Stimulated activated CD4-positive, alpha-beta T cell treated with anti-CD3 and anti-CD28 coated beads, TNF-alpha, amount 100 ng/mL, for 48 hours (primary cell): Measurements from ENCODE around the gene MARCO.
"Not testable (repeated sequence)": the region's sequence is repeated elsewhere in the genome, so short reads cannot be mapped to it uniquely, and the experiment has no call there.

ENCODE experiments used
- DNase-seq, 3 donors: peaks; one replicate each; pipeline ENCODE4 v3.0.0-alpha.2; 2020; ENCODE audit warnings: low read depth in 3 of 3

MARCO gene

DNA sequence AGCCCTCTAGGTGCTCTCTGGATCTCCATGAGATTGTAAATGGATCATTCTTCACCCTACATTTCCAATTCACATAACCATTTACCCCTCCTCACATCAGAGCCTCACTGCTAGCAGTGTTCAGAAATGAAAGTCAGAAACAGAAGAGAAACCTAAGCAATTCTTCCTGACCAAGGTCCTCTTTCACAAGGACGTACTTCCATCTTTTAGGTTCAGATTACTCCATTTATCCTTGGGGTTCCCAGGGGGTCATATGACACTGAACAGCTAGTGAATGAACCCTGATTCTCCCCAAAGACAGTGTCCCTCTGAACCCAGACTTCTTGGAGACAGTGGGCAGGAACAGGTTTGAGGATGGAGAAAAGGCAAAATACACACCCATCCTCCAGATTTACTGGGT lies 12.9 kb upstream of the MARCO start:
- no peak for DNase-seq

DNA sequence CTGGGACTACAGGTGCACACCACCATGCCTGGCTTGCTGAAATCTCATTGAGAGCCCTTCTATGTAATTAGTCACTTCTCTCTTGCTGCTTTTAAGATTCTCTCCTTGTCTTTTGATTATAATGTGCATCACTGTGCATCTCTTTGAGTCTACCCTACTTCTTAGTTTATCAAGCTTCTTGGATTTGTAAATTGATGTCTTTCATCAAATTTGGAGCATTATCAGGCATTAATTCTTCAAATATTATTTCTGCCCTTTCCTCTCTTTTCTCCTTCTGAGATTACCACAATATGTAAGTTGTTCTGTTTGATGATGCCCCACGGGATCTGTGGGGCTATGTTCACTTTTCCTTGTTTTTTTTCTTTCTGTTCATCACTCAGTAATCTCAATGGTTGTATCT lies 9.0 kb upstream of the MARCO start:
- DNase-seq: no peak

DNA sequence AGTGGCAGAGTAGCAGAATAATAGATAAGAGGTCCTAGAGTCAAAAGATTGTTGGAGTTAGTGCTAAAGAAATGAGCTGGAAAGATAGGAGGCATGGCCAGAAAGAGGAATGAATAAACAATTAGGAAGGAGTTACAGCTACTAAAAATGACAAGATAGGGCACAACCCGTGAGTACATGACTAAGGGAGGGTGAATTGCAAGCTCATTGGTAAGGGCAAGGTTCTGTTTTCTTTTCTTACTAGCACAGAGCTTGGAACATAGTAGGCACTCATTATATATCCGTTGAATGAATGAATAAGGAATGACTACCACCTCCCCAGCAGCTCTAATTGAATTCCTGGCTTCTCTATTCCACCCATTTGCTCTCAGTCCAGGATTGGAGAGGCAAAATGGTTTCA lies 5.7 kb upstream of the MARCO start:
- no peak for DNase-seq

DNA sequence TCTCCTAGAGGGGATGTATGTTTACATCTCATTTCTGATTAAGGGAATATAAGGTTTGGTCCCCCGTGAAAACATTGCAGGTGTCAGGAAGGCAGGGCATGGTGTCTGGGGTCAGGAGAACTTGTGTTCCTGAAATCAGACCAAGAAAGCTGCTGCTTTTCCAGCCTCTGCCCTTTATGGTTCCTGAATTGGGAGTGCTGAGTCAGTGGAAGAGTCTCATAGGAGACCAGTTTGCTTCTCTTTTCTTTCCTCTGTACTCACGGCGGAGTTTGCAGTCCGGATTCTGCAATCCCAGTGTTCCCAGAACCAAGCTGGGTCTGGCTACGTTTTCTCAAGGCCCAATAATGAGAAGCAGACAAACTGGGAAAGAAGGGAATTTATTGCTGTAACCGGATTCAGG lies 5.1 kb upstream of the MARCO start:
- no peak for DNase-seq

GRCh38 chr2:118937817-118938216 lies 4.2 kb upstream of the MARCO start:
- no peak for DNase-seq

GRCh38 chr2:118939994-118940393 lies 2.0 kb upstream of the MARCO start:
- no peak for DNase-seq

- DNase-seq: no peak
Observed at GRCh38 chr2:118940486-118941120, 1.4 kb upstream of the MARCO start.

DNA sequence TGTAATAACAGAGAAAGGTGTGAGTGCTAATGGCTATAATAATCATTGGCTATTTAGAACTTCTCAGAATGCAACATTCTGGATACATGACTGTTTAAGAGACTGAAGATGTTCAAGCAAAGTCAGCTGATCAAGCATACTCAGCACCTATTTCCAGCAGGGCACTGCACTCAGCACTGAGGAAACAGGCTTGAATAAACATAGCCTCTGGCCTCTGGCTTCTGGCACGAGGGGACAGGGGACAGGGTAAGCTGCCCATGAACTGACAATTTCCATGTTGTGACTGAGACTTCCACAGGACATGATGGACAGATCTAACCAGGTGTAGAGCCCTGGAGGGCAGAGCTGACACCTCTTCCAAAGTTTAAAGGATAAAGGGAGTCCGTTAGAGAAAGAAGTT lies 1.3 kb downstream of the MARCO start:
- DNase-seq: no peak

DNA sequence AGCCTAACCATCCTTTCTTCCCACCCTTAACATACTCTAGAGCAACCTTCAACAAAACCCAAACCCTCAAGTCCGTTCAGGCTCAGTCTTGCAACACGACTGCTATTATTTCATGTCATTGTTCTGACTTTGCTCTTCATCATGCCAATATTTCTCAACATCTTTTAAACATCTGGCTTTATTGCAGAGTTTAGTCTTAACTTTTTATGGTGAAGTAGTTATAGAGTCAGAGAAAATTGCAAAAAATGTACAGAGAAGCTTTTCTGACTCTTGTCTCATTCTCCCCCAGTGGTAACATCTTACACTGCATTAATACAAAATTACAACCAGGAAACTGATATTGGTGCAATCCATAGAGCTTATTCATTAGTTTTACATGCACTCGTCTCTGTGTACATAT lies 3.9 kb downstream of the MARCO start:
- DNase-seq: no peak

DNA sequence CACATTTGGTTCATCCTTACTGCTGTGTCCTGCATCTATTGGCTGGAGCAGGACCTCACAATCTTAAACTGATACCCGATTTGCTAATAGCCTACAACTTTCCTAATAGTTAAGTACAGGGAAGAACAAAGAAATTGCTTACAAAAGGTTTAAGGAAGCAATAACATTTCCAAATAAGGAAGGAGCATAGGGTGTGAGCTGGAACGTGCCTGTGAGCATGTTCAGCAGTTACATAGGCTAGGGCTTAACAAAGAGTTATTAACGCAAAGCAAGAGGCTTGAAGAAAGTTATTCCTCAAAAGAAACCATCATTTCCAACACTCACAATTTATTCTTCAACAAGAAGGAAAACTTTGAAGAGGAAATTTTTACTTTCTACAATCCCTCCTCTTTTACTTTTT lies 6.3 kb downstream of the MARCO start:
- DNase-seq: not testable (repeated sequence)

GRCh38 chr2:118954297-118955060 lies 12.5 kb downstream of the MARCO start:
- DNase-seq: no peak

- no peak for DNase-seq
Observed at GRCh38 chr2:118965737-118966136, 23.7 kb downstream of the MARCO start.

DNA sequence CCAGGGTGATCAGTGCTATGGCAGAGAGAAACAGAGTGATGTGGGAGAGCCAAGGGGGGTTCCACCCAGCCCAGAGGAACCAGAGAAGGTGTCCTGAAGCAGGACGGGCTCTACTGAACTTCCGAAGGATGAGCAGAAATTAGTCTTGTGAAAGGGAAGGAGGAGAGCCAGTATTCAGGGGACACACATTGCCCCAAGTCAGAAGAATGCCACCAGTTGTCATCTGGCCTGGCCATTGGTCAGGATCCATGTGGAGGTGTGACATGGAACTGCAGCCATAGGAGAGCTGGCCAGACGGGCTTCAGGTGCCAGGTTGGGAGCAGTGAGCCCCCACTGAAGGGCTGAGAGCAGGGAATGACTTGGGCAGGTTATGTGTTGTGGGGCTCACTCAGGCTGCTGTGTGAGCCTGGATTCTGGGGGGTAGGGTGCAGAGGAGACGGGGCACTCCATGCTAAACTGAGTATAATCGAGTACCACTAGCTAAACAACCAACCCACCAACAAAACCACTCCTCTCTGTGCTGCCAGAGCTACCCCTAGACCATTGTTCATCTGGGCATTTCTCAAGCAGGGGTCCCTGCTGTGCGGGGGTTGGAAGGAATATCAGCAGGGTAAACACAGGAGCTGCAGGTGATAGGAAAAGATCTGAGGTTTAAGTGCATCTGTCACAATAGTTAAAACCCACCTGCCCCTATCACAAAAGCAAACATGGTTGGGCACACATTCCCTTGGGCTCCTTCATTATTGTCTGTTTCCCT lies 25.3 kb downstream of the MARCO start:
- DNase-seq: no peak

GRCh38 chr2:118968042-118968441 lies 26.0 kb downstream of the MARCO start:
- no peak for DNase-seq

DNA sequence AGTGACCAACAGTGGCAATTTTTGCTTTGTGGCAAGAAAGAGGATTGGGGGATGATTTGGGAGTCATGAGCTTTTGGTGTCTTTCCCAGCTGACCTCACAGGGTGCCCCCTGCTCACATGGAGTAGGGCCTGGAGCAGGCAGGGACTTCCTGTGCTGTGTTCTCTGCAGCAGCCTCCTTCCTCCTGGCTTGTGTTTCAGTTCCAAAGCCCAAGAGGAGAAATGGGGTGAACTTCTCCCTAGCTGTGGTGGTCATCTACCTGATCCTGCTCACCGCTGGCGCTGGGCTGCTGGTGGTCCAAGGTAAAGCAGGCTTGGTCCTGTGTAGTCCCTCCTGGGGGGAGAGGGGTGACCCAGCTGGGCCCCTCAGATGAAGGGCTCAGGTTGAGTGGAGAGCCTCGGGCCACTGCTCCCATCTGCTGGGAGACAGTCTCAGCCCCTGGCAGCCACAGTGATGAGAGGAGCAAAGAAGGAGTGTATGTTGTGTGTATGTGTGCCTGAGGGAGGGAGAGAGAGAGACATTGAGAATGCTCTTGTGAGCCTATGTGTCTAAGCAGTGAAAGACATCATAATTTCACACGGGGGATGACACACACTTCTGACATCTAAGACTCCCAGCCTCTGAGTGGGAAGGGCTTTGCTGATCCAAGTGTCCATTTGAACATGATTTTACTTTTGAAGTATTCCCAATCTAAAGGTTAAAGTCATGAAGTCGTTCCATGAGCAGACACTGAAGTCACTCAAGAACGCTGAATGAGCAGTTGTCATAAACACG lies 27.2 kb downstream of the MARCO start:
- no peak for DNase-seq

GRCh38 chr2:118969734-118970395 lies 27.9 kb downstream of the MARCO start:
- DNase-seq: no peak

DNA sequence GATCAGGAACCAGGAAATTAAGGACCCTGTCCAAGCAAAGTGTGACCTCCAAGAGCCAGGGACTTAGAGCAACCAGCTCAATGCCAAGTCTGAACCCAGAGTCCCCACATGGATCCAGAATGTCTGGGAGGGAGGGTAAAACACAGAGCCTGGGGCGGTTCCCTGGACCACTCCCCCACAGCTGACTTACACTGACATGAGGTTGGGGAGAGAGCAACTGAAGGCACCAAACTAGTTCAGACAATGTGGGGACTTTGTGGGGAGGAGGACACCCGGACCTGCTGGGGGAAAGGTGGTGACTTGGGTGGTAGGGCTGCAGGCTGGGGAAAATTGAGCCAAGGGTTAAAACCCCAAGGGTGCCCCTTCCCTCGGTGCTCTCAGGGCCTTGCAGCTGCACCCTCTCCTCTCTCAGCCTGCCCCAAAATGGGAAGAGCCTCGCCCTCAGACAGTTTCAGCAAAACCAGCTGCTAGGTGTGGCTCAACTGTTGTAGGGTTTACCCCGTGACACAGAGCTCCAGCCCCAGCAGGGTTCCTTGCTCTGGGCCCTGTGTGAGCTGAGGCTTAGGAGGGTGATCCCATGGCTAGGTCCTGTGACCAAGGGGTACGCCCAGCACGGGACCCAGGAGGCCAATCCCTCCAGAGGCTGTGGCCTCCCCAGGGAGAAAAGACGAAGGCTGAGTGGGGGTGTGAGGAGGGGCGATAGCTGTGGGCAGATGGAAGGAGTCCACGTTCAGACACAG lies 28.6 kb downstream of the MARCO start:
- DNase-seq: no peak

- DNase-seq: no peak
Observed at GRCh38 chr2:118971245-118972122, 29.5 kb downstream of the MARCO start.

DNA sequence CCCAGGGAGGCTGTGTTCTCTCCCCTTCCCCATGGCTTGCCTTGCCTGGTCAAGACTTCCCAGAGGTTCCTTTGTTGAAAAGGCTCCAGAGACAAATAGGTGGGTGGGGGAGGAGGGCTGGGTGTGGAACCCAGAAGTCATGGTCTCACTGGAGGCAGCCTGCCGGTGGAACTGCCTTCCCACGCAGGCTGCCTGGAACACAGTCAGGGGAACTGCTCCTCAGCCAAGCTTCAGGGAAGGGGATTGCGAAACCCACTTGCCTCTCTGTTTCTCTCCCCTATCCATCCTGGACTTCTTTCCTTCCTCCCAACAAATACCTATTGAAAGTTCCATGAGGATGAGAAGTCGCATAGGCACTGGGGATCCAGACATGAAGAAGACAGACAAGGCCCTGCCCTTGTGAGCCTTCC lies 31.6 kb downstream of the MARCO start:
- no peak for DNase-seq
